Right cardiac atrium (tissue), 5 donors: ENCODE results near the gene SMG6. TPM values are rescaled to one million over a fixed set of nuclear protein-coding genes. Genes with fewer than 3 reads are reported as not detected.

Experiments
- ATAC-seq, 2 donors: fragments of 200-7000 bp; cut with Tn5 transposase; one replicate each; pipeline versions ENCODE4 v1.8.0 to v1.9.1; 2020; ENCODE audit warnings: moderate library complexity in 2 of 2, mild to moderate bottlenecking in 1 of 2
- DNase-seq, 3 donors: peaks; one replicate each; pipeline ENCODE4 v3.0.0-alpha.2; 2020
- H3K27ac ChIP-seq: one replicate; pipeline ENCODE4 v1.5.1; 2013; ENCODE audit warnings: mild to moderate bottlenecking, low read length, control low read depth, moderate library complexity
- H3K27me3 ChIP-seq: one replicate; pipeline ENCODE4 v1.6.1; 2013; ENCODE audit not compliant: control insufficient read depth, insufficient read depth
- H3K4me1 ChIP-seq: one replicate; pipeline ENCODE4 v1.6.1; 2013; ENCODE audit warnings: low read length; ENCODE audit not compliant: control insufficient read depth, insufficient read depth
- H3K4me3 ChIP-seq: one replicate; pipeline ENCODE4 v1.5.1; 2013; ENCODE audit warnings: low read length, control low read depth
- H3K9me3 ChIP-seq: one replicate; pipeline ENCODE4 v1.6.1; 2013; ENCODE audit warnings: low read length; ENCODE audit not compliant: control insufficient read depth
- WGBS: extraction: QIAGEN DNeasy Blood & Tissue Kit; methylation state at CpG from one replicate; pipeline ENCODE4 v1.1.7; 2013; 5-methylcytosine and 5-hydroxymethylcytosine counted together
- intact Hi-C, 4 donors: fragments of 100-400 bp; cut with DNase I; formaldehyde crosslinking; loops; one replicate each; pipeline versions ENCODE4 v1.11.0 to v1.14.0; 2022 to 2023
- polyA plus RNA-seq: library from polyadenylated mRNA; stranded (reverse); fragments of 200-250 nt; gene quantifications from one replicate; pipeline ENCODE4 v1.2.3, GENCODE V29; 2013
- total RNA-seq, 4 donors: library from RNA; stranded (reverse); fragmentation: NEBNext Ultra II Directional; extraction: Animal tissue kit (Norgen Biotek cat#: 25700); gene quantifications; one replicate each; pipeline ENCODE4 v1.2.1, GENCODE V29; 2021
- donor health status: healthy with polysubstance abuse.
- donor health status: DM: no; HTN: yes; CAD: no.
- donor health status: DM: no; HTN: no; CAD: no.
- donor health status: DM: no; HTN: yes; CAD: no; lungs with severe emphysema.
- donor health status: DM: yes; HTN: yes; CAD: no.

The SMG6 gene
- total and polyA plus RNA-seq, 5 donors: 18.7 to 36.0 (median 27.6) TPM

GRCh38 chr17:2240541-2240940 is 63.0 kb downstream of the SMG6 start:
- DNase-seq: peak in 1 of 3 donors; percentile 69
- Histone ChIP-seq H3K27ac (peak overlapping the region; percentile 90), H3K9me3 (no peaks in the 10 kb centered on the region), H3K27me3 (no peaks in the 10 kb centered on the region), H3K4me1 (peaks cover 5% of the 10 kb centered on the region), H3K4me3 (no peak overlapping the region)
- 66% methylated on average over 13 of the region's 13 CpGs for WGBS
- ATAC-seq: no peak
- intact Hi-C loops: loop anchor here in 1 of 4 donors (5.0 kb wide), 2 partner anchors 143 to 183 kb away; partner anchors contain the start of gene HIC1

DNA sequence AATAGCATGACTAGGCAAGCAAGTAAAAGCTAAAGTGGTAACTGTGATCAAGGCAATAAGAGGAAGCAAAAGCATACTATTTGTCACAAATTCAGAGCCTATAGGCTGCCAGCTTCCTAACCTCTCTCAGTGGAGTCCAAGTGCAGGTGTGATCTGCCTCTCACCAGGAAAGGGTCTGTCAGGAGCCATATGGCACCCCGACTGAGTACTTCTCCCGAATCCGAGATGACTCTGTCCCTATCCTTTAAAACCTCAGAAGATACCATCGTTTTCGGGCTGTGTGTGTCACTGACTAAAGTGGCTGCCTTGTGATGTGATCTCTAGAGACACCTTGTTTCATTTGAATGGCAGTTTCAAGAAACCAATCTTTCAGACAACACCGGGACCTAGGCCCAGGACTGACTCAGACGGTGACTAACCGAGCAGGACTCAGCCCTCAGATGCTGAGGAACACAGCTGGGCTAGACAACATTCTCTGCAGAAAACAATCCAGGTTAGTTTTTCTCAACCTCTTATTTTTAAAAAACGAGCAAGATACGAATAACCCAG is 63.6 kb downstream of the SMG6 start:
- ATAC-seq (peak in 1 of 2 donors; percentile 44), DNase-seq (peak in 2 of 3 donors; percentile 67 to 75)
- H3K27me3 ChIP-seq: no peaks in the 10 kb centered on the region
- H3K4me1 ChIP-seq: peaks cover 5% of the 10 kb centered on the region
- 58% methylated on average over 10 of the region's 10 CpGs for WGBS
- H3K4me3 ChIP-seq: no peak overlapping the region
- peak overlapping the region; percentile 91 for H3K27ac ChIP-seq
- H3K9me3 ChIP-seq: no peaks in the 10 kb centered on the region
- intact Hi-C loops: loop anchor here (2.0 to 10.0 kb wide), 5 partner anchors 68 to 185 kb away; partner anchors contain the start of gene HIC1 (in 2 of the 4)

DNA sequence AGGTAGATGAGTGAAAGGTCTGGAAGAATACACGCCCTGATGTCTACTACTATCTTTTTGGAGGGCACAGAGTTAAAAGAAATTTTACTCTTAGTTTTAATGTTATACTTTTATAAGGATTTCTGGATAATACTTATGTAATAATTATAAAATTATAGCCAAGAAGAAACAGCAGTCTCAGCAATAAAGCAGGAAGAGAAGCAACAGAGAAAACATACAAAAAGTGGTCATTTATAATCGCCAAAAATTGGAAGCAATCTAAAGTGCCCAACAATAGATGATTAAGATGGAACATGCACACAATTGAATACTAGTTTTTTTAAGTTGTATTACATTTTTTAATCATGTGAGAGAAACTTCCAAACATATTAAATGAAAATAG is 64.4 kb downstream of the SMG6 start:
- no peak for DNase-seq
- H3K27me3 ChIP-seq: no peaks in the 10 kb centered on the region
- H3K4me3 ChIP-seq: no peak overlapping the region
- intact Hi-C loops: loop anchor here in 3 of 4 donors (2.0 to 10.0 kb wide), 3 partner anchors 67 to 184 kb away; partner anchors contain the start of gene HIC1 (in 1 of the 3)
- WGBS: 62% methylated on average over 2 of the region's 2 CpGs
- ATAC-seq: no peak
- H3K9me3 ChIP-seq: no peaks in the 10 kb centered on the region
- H3K27ac ChIP-seq: peak overlapping the region; percentile 70
- H3K4me1 ChIP-seq: peaks cover 5% of the 10 kb centered on the region

DNA sequence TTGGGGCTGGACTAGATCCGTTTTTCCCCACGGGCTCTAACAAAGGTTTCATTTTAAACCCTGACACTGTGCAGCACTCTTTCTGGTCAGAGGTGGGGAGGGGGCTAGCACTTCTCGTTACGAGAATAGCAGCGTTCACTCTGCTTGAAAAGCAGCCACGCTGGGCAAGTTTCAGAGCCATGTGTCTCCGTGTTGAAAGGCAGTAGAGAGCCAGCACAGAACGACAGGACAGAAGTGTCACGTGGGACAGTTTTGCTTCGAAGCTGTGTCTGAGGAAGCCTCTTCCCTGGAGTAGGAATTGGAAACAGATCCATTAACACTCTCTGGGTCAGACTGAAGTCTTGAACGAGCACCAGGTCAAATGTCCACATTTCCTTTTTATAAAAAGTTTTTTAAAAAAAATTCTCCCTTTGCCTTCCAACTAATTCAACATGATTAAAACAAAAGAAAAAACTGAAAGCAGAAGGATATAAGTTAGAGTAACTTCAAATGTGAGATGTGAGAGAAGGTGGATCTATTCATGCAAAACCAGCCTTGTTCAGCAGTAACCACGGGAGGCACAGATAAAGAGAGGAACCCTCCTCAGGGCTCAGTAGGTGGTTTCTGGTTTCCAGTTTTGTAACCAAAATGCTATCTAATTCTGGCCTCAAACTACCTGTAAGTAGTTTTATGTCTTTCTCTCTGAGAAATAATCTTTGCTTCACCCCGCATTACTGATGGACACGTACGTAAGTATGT is 65.0 kb downstream of the SMG6 start:
- Histone ChIP-seq H3K4me3 (peak overlapping the region; percentile 12), H3K27me3 (no peaks in the 10 kb centered on the region), H3K4me1 (peaks cover 8% of the 10 kb centered on the region), H3K27ac (peak overlapping the region; percentile 93), H3K9me3 (no peaks in the 10 kb centered on the region)
- peak; percentile 53 to 85 (median 82) for DNase-seq
- WGBS: 25% methylated on average over 15 of the region's 15 CpGs
- intact Hi-C loops: loop anchor here in 3 of 4 donors (2.0 to 10.0 kb wide), 3 partner anchors 66 to 184 kb away; partner anchors contain the start of gene HIC1 (in 1 of the 3)
- ATAC-seq: peak; percentile 67 to 76

- no peak for DNase-seq
- Histone ChIP-seq H3K27ac (peak overlapping the region; percentile 93), H3K9me3 (no peaks in the 10 kb centered on the region), H3K4me3 (no peak overlapping the region), H3K4me1 (peaks cover 10% of the 10 kb centered on the region), H3K27me3 (no peaks in the 10 kb centered on the region)
- intact Hi-C loops: loop anchor here in 3 of 4 donors (2.0 to 10.0 kb wide), 3 partner anchors 66 to 183 kb away; partner anchors contain the start of gene HIC1 (in 1 of the 3)
- ATAC-seq: no peak
- WGBS: 35% methylated on average over 3 of the region's 3 CpGs
Measured at GRCh38 chr17:2237950-2238349, 65.6 kb downstream of the SMG6 start.

- no peaks in the 10 kb centered on the region for H3K27me3 ChIP-seq
- H3K9me3 ChIP-seq: no peaks in the 10 kb centered on the region
- DNase-seq (peak; percentile 72 to 84 (median 78)), ATAC-seq (peak; percentile 60 to 81)
- H3K4me1 ChIP-seq: peaks cover 10% of the 10 kb centered on the region
- H3K4me3 ChIP-seq: no peak overlapping the region
- H3K27ac ChIP-seq: peak overlapping the region; percentile 93
- intact Hi-C loops: loop anchor here in 3 of 4 donors (5.0 to 10.0 kb wide), 2 partner anchors 65 to 143 kb away; no protein-coding TSS in a partner anchor
- WGBS: 25% methylated on average over 5 of the region's 5 CpGs
Measured at GRCh38 chr17:2237521-2237921, 66.1 kb downstream of the SMG6 start.

GRCh38 chr17:2235792-2236366 is 67.7 kb downstream of the SMG6 start:
- intact Hi-C loops: loop anchor here in 3 of 4 donors (5.0 to 10.0 kb wide), 2 partner anchors 64 to 141 kb away; no protein-coding TSS in a partner anchor
- WGBS: 52% methylated on average over 6 of the region's 6 CpGs
- H3K27ac ChIP-seq: peak overlapping the region; percentile 43
- DNase-seq (peak; percentile 57 to 79 (median 78)), ATAC-seq (peak; percentile 35 to 51)
- H3K9me3 ChIP-seq: no peaks in the 10 kb centered on the region
- H3K4me1 ChIP-seq: peaks cover 12% of the 10 kb centered on the region
- H3K27me3 ChIP-seq: no peaks in the 10 kb centered on the region
- H3K4me3 ChIP-seq: no peak overlapping the region

GRCh38 chr17:2235265-2235664 is 68.3 kb downstream of the SMG6 start:
- no peaks in the 10 kb centered on the region for H3K27me3 ChIP-seq
- DNase-seq: no peak
- no peak for ATAC-seq
- intact Hi-C loops: loop anchor here in 3 of 4 donors (5.0 to 10.0 kb wide), 2 partner anchors 63 to 140 kb away; no protein-coding TSS in a partner anchor
- H3K4me1 ChIP-seq: peaks cover 12% of the 10 kb centered on the region
- 65% methylated on average over 4 of the region's 4 CpGs for WGBS
- H3K27ac ChIP-seq: peak overlapping the region; percentile 43
- H3K9me3 ChIP-seq: no peaks in the 10 kb centered on the region
- H3K4me3 ChIP-seq: no peak overlapping the region

GRCh38 chr17:2233441-2233947 is 70.1 kb downstream of the SMG6 start:
- ATAC-seq (peak; percentile 23 to 40), DNase-seq (peak; percentile 40 to 73 (median 67))
- H3K4me3 ChIP-seq: no peak overlapping the region
- no peaks in the 10 kb centered on the region for H3K9me3 ChIP-seq
- H3K27me3 ChIP-seq: no peaks in the 10 kb centered on the region
- intact Hi-C loops: loop anchor here in 1 of 4 donors (10.0 kb wide), 1 partner anchor 139 kb away; no protein-coding TSS in a partner anchor
- WGBS: 59% methylated on average over 8 of the region's 8 CpGs
- H3K4me1 ChIP-seq: peaks cover 12% of the 10 kb centered on the region
- peak overlapping the region; percentile 65 for H3K27ac ChIP-seq

- Histone ChIP-seq H3K4me1 (peaks cover 8% of the 10 kb centered on the region), H3K4me3 (no peak overlapping the region), H3K27ac (peak overlapping the region; percentile 33), H3K27me3 (no peaks in the 10 kb centered on the region), H3K9me3 (no peaks in the 10 kb centered on the region)
- ATAC-seq: no peak
- intact Hi-C loops: loop anchor here in 1 of 4 donors (10.0 kb wide), 1 partner anchor 137 kb away; no protein-coding TSS in a partner anchor
- no peak for DNase-seq
- 40% methylated on average over 9 of the region's 9 CpGs for WGBS
Measured at GRCh38 chr17:2232244-2232638, 71.3 kb downstream of the SMG6 start.
